ENCODE data around the gene ITPR3. TPM values are rescaled to one million over a fixed set of nuclear protein-coding genes. Genes with fewer than 3 reads are reported as not detected.
A peak's percentile ranks its signal among the peaks of the same experiment; 100 is the strongest.

The ITPR3 gene
- total RNA-seq (2022) (86.9 and 109 TPM in 2 replicates), Bru-seq, nascent RNA (percentile 69 among the genes with signal in this experiment), BruChase-seq, experiment 1, labeled RNA remaining after a 6-hour chase (percentile 84 among the genes with signal in this experiment), BruChase-seq, experiment 2, labeled RNA remaining after a 2-hour chase (percentile 74 among the genes with signal in this experiment)
- long read RNA-seq, full-length matches to known transcripts, result 16 of 132 reads
- long read RNA-seq, partial matches to known transcripts, result 79 of 132 reads
- long read RNA-seq, other reads (novel, unspliced or antisense), result 37 of 132 reads

- CTCF ChIA-PET, result interaction anchor here (0.6 to 4.1 kb wide), 12 partner anchors 11 to 1626 kb away, joined by 3 to 26 read pairs (median 4); no protein-coding TSS in a partner anchor
- BruUV-seq (replicated peaks), result no TSS peak
- Mint-ChIP-seq H3K27me3 (ENCODE audit: insufficient read depth, unreplicated experiment) (no peaks in the 10 kb centered on the region), H3K36me3 (ENCODE audit: insufficient read depth, unreplicated experiment) (peaks cover 17% of the 10 kb centered on the region), H3K9me3 (ENCODE audit: unreplicated experiment) (no peaks in the 10 kb centered on the region), H3K4me1 (ENCODE audit: insufficient read depth, unreplicated experiment) (peaks cover 42% of the 10 kb centered on the region), H3K4me3 (ENCODE audit: unreplicated experiment) (peak within 1 kb of the TSS; percentile 86), H3K27ac (ENCODE audit: low read depth, unreplicated experiment) (peak within 1 kb of the TSS; percentile 95)
- TF ChIP-seq CTCF (IDR thresholded peaks at IDR 0.05; ENCODE audit: unreplicated experiment), result no peak
- intact Hi-C loops (cut with micrococcal nuclease), result loop anchor here (1.0 kb wide), 1 partner anchor 31 kb away; no protein-coding TSS in a partner anchor
- DNase-seq (ENCODE audit: unreplicated experiment), result peak; percentile 81
- POLR2A ChIA-PET, result interaction anchor here (0.8 to 5.6 kb wide), 24 partner anchors 8 to 1080 kb away, joined by 3 to 51 read pairs (median 5); partner anchors contain the start of genes BAK1, IP6K3, UQCC2 and ZBTB9
Observed at GRCh38 chr6:33620856-33621710, at the start of gene ITPR3. Gene ITPR3, plus strand, starts transcription at chr6:33621322. Its CDS starts 281 bp downstream, at chr6:33621603.

- Mint-ChIP-seq H3K27me3 (ENCODE audit: insufficient read depth, unreplicated experiment) (no peaks in the 10 kb centered on the region), H3K4me1 (ENCODE audit: insufficient read depth, unreplicated experiment) (peaks cover 13% of the 10 kb centered on the region), H3K9me3 (ENCODE audit: unreplicated experiment) (no peaks in the 10 kb centered on the region), H3K36me3 (ENCODE audit: insufficient read depth, unreplicated experiment) (peaks cover 37% of the 10 kb centered on the region), H3K4me3 (ENCODE audit: unreplicated experiment) (peak overlapping the region; percentile 93), H3K27ac (ENCODE audit: low read depth, unreplicated experiment) (peak overlapping the region; percentile 75)
- no TSS peak for BruUV-seq (replicated peaks)
- intact Hi-C loops (cut with micrococcal nuclease), result loop anchor here (1.0 kb wide), 1 partner anchor 153 kb away; the partner anchor contains the start of gene CUTA
- no peak for DNase-seq (ENCODE audit: unreplicated experiment)
- no peak for TF ChIP-seq CTCF (IDR thresholded peaks at IDR 0.05; ENCODE audit: unreplicated experiment)
- CTCF ChIA-PET, result interaction anchor here (0.5 to 1.2 kb wide), 4 partner anchors 17 to 592 kb away, joined by 3 to 4 read pairs (median 3); no protein-coding TSS in a partner anchor
- POLR2A ChIA-PET, result interaction anchor here (0.9 to 2.9 kb wide), 6 partner anchors 8 to 153 kb away, joined by 3 to 26 read pairs (median 8); partner anchors contain the start of genes BAK1, ITPR3 and SYNGAP1
Observed at GRCh38 chr6:33571637-33572316, 49.3 kb upstream of the ITPR3 start.

- Mint-ChIP-seq H3K27ac (ENCODE audit: low read depth, unreplicated experiment) (no peak overlapping the region), H3K36me3 (ENCODE audit: insufficient read depth, unreplicated experiment) (peaks cover 41% of the 10 kb centered on the region), H3K27me3 (ENCODE audit: insufficient read depth, unreplicated experiment) (no peaks in the 10 kb centered on the region), H3K9me3 (ENCODE audit: unreplicated experiment) (no peaks in the 10 kb centered on the region), H3K4me3 (ENCODE audit: unreplicated experiment) (no peak overlapping the region), H3K4me1 (ENCODE audit: insufficient read depth, unreplicated experiment) (peaks cover 32% of the 10 kb centered on the region)
- TF ChIP-seq CTCF (IDR thresholded peaks at IDR 0.05; ENCODE audit: unreplicated experiment), result no peak
- BruUV-seq (replicated peaks), result no TSS peak
- intact Hi-C loops (cut with micrococcal nuclease), result no loop called here
- DNase-seq (ENCODE audit: unreplicated experiment), result no peak
- ChIA-PET POLR2A (interaction anchor here (0.6 to 1.4 kb wide), 3 partner anchors 67 to 149 kb away, joined by 3 read pairs; no protein-coding TSS in a partner anchor), CTCF (interaction anchor here (1.9 to 2.1 kb wide), 2 partner anchors 10 to 125 kb away, joined by 7 read pairs; no protein-coding TSS in a partner anchor)
Observed at GRCh38 chr6:33575211-33575610, 45.9 kb upstream of the ITPR3 start.

All from MCF 10A (cell line).